Fibroblast of pulmonary artery (primary cell): ENCODE results near the gene UNC13A.

Experiments
- DNase-seq: peaks from one replicate; pipeline ENCODE4 v3.0.0-alpha.2; 2010; ENCODE audit warnings: low read depth
- H3K4me3 ChIP-seq: replicated peaks from 2 replicates; pipeline ENCODE4 v1.5.1; 2011; ENCODE audit warnings: low read depth, mild to moderate bottlenecking, control low read depth, low read length, moderate library complexity
- CTCF ChIP-seq: IDR thresholded peaks from 2 replicates; pipeline ENCODE4 v1.5.1; 2011; ENCODE audit warnings: mild to moderate bottlenecking, control low read depth, low read length, inconsistent platforms; ENCODE audit errors: missing control alignments

The UNC13A gene

GRCh38 chr19:17687141-17687856, 855 bp downstream of the UNC13A start:
- no peak for TF ChIP-seq CTCF
- no peak for DNase-seq
- H3K4me3 ChIP-seq, result peak overlapping the region; percentile 29

- peak overlapping the region; percentile 17 for H3K4me3 ChIP-seq
- peak; percentile 21 for DNase-seq
- no peak for TF ChIP-seq CTCF
These were observed 1.5 kb downstream of the UNC13A start for GRCh38 chr19:17686592-17687024.

GRCh38 chr19:17686023-17686521, 2.1 kb downstream of the UNC13A start:
- DNase-seq, result peak; percentile 20
- no peak for TF ChIP-seq CTCF
- H3K4me3 ChIP-seq, result peak overlapping the region; percentile 17

GRCh38 chr19:17685451-17686022, 2.6 kb downstream of the UNC13A start:
- H3K4me3 ChIP-seq, result no peak overlapping the region
- DNase-seq, result no peak
- no peak for TF ChIP-seq CTCF

GRCh38 chr19:17684256-17684655, 3.9 kb downstream of the UNC13A start:
- H3K4me3 ChIP-seq, result no peak overlapping the region
- no peak for DNase-seq
- TF ChIP-seq CTCF, result no peak

- no peak for DNase-seq
- no peak overlapping the region for H3K4me3 ChIP-seq
- TF ChIP-seq CTCF, result no peak
These were observed 5.1 kb downstream of the UNC13A start for GRCh38 chr19:17683078-17683477.
